Measurements from ENCODE around the gene LARGE2.

- no peak for TF ChIP-seq CTCF (IDR thresholded peaks at IDR 0.05)
- TF ChIP-seq POLR2A (IDR thresholded peaks at IDR 0.05): no peak
These were observed 11.8 kb upstream of the LARGE2 start for GRCh38 chr11:45910623-45911022.

Data from right lobe of liver (tissue), 4 donors.